Measurements from ENCODE around the gene LENG8.

DNA sequence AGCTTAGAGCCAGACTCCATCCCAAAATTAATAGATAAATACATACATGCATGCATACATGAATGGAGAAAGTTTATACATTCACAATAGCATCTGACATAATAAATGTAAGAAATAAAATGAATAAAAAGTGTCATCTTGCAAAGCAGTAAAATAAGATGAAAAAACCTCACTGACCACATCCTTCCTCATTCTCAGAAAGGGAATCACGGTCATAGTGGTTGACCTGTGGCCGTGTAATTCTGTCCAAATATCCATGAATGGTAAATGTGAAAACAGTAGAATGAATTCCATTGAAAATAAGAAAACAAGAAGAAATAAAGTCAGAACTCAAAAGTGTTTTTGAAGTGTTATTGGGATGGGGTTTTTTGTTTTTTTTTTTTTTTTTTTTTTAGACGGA lies 33.9 kb downstream of the LENG8 start:
- TF ChIP-seq POLR2A (IDR thresholded peaks at IDR 0.05; ENCODE audit: low read depth, low read length) (no peak), POLR2AphosphoS5 (IDR thresholded peaks at IDR 0.05; ENCODE audit: low read depth, low read length) (no peak), TAF1 (IDR thresholded peaks at IDR 0.05; ENCODE audit: borderline replicate concordance, low read depth, low read length) (no peak)
